Measurements from ENCODE around the gene ZNF500.

The ZNF500 gene

DNA sequence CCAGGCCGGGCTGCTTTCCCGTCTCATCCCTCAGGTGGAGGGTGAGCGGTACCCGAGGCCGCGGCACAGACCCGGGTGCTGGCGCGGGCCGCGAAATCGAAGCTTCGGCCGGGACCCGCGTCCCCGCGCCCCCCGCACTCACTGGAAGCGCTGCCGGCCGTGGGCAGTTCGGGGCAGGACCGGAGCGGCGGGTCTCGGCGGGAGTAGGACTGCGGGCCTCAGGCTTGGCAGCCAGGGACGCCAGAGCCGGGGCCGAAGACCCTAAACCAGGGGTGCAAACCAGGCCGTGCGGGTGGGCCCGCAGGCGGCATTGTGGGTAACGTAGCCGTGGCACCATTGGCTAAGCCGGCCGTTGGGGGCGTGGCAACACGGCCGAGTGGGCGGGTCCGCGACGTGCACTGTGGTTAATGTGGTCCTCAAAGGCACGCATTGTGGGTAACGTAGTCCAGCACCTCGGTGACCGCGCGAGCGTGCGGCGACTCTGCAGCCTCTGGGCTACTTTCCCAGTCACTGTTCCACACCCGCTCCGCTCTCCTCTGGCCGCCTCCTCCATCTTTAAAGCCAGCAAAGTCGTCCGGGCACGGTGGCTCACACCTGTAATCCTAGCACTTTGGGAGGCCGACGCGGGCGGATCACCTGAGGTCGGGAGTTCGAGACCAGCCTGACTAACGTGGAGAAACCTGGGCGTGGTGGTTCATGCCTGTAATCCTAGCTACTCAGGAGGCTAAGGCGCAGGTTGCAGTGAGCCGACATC, at the start of gene ZNF500:
Gene ZNF500, minus strand, starts transcription at position 288 of the 754 bp plus-strand sequence. CDS start 1,184 bp downstream, outside the sequence.
- peak; percentile 94 for DNase-seq (ENCODE audit: low spot score)

DNA sequence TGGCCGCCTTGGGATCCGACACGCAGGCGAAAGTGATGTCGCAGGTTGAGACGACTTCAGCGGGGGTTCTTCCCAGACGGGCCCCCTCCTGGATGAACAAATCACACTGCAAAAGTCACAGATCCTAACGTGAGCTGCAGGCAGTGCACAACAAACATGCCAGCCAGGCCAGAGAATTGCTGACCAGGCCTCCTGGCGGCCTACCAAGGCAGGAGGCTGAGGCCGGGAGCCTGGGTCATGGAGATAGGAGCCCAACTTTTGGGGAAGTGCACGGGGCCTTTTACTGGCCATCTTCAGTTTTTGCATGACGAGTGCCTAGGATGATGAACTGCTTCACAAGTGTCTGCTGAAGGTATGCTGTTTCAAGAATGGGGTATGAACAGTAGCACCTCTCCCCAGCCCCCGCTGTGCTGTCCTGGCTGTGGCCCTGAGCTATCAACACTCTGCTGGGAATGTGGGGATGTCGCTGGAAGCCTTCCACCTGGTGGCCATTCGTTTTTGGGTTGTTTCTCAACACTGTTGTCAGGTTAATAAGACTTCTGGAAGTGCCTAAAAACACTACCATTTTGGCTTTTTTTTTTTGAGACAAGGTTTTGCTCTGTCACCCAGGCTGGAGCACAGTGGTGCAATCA, 47.7 kb upstream of the ZNF500 start:
- DNase-seq (ENCODE audit: low spot score): no peak

- no peak for DNase-seq (ENCODE audit: low spot score)
Observed at GRCh38 chr16:4814046-4814445, 47.1 kb upstream of the ZNF500 start.

DNA sequence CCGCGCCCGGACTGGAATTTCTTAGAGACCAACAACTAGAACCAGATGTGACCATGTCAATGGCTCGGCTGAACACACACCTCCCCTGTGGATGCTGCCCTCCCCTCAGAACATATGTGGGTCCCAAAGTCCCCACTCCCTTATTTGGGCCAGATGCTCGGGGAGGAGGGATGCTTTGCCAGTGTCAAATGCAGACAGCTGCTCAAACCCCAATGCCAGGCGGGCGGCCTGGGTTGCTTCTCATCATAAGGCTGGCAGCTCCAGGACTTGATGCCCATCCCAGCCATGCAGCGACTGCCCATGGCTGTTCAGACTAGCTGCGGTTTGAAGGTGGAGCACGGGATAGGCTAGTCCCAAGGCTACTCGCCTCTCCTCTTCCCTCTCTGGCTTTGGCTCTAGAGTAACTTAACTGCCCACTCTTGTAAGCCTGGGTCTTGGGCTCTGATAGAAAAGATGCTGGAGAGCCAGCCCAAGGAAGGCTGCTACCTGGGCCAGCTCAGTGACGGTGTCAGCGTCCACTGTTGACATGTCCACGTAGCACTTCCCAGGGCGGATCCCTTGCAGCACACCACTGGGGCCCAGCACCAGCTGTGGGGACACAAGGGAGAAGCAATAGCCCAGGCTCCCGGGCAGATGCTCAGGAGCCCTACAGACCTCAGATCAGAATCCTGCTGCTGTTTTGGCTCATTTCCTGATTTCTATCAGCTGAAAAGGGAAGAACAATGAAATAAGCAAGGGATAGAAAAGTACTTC, 46.5 kb upstream of the ZNF500 start:
- DNase-seq (ENCODE audit: low spot score): no peak

- DNase-seq (ENCODE audit: low spot score): no peak
Observed at GRCh38 chr16:4811773-4812172, 44.8 kb upstream of the ZNF500 start.

- DNase-seq (ENCODE audit: low spot score): no peak
Observed at GRCh38 chr16:4811242-4811641, 44.3 kb upstream of the ZNF500 start.

- no peak for DNase-seq (ENCODE audit: low spot score)
Observed at GRCh38 chr16:4806280-4806679, 39.3 kb upstream of the ZNF500 start.

- no peak for DNase-seq (ENCODE audit: low spot score)
Observed at GRCh38 chr16:4805231-4805630, 38.3 kb upstream of the ZNF500 start.

- no peak for DNase-seq (ENCODE audit: low spot score)
Observed at GRCh38 chr16:4803898-4804762, 37.2 kb upstream of the ZNF500 start.

- DNase-seq (ENCODE audit: low spot score): no peak
Observed at GRCh38 chr16:4803401-4803844, 36.5 kb upstream of the ZNF500 start.

- peak; percentile 84 for DNase-seq (ENCODE audit: low spot score)
Observed at GRCh38 chr16:4802659-4803287, 35.8 kb upstream of the ZNF500 start.

DNA sequence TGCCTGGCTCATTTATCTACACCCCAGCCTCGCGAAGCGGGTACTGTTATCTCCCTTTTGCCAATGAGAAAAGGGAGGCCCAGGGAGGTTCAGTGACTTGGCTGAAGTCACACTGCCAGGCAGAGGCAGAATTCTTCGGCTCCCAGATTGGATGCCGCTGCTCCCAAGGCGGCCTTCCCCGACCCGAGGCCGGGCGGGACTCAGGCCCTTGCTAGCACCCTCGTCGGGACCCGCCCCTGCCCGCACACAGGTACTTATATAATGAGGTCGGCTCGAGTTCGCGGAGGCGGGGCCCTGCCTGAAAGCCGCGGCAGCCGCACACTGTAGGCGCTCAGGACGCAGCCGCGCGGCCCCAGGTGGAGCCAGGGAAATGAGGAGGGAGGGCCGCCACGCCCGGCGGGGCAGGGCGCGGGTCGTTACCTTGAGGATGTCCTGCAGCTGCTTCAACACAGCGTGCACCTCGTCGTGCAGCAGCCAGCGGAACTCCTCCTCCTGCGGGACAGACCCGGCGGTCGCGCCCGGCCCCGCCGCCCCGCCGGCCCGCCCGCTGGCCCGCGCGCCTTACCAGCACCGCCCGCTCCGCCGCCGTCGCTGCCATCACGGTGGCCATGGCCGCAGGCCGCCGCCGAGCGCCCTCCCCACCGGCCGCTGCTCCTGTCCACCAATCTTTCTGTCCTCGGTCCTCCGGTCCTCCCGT, 35.1 kb upstream of the ZNF500 start, which contains the start of gene ROGDI:
Gene ROGDI, minus strand, starts transcription at position 672 of the 697 bp plus-strand sequence. Its CDS starts 62 bp downstream, at position 610.
- DNase-seq (ENCODE audit: low spot score): peak; percentile 29

DNA sequence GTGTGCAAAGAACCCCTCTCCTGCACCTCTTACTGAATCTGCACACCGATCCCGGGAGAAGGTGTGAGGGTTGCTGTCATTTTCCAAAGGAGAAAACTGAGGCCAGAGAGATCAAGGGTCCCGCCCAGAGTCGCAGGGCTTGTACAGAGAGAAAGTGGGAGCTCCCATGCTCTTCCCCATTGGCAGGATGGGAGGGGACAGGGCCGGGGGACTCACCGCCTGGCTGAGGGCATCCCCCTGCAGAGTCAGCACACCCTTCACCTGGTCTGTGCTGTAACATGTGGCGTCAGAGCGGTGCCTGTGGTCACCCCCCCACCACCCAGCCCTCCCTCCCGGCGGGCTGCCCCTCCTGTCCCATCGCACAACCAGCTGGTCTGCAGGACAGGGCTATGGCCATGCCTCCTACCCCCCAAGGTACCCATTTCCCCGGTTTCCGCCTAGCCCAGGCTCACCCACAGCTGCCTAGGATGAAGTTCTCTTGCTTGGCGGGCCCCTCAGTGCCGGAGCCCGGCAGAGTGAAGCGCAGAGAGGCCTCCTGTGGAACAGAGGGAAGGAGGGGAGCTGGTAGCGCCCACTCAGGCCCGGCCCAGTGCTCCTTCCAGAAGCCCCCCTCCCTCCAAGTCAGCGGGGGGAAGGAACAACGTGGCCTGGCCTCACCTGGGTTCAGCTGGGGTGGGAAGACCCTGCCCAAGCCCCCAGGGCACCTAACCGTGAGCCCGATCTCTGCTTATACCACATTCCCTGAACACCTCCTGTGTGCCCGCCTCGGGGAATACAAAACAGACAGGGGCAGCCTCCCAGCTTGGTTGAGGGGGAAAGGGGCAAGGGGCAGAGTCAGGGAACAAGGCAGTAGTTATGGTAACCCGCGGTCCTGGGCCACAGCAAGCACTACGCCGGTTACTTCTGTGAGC, 34.3 kb upstream of the ZNF500 start:
- DNase-seq (ENCODE audit: low spot score): no peak

DNA sequence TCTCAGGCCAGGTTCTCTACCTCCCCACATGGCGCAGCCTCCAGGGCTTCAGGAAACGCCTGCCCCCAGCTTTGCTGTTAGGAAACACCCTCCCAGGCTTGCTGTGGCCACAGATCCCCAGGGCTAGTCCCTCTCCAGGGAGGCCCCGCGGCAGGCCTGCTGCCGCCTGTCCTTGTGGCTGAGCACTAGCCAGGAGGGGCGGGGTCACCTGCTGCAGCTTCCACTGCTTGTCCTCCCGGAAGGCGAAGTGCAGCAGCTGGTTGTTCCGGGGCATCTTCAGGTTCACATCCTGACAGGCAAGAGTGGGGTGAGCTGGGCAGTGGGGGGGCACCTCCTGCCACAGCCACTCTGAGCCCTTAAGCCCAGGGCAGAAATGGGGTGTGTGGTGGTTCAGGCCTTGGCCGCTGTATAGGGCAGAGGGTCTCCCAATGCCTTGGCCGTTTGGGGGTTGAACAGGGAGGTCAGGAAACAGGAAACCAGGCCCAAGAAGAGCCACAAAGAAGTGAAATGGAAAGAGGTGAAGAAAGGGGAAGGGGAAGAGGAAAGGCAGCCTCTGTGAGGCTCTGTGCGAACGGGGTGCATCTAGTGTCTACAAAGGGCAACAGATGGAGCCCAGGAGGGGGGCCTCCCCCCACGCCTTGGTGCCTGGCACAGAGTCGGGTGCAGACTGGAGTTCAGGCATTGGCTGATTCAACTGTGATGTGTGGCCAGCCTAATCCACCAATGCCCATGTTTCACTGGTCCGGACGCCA, 33.5 kb upstream of the ZNF500 start:
- DNase-seq (ENCODE audit: low spot score): no peak

GRCh38 chr16:4799171-4799855, 32.4 kb upstream of the ZNF500 start:
- no peak for DNase-seq (ENCODE audit: low spot score)

DNA sequence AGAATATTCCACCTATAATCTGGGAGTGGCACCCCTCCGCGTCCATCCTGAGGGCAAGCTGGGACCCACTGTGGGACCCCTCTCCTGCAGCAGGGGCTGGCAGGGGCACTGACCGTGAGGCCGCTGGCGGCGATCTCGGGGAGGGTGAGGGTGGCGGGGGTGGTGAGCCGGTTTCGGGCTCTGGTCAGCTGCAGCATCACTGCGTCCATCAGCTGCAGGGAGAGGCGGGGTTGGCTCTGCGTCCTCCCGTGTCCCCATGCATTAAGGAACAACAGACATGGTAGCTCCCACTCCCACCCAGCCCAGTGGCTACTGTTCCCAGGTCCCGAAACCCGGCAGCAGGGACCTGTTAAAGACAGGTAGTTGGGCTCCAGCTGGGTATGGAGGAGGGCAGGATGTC, 31.5 kb upstream of the ZNF500 start:
- no peak for DNase-seq (ENCODE audit: low spot score)

DNA sequence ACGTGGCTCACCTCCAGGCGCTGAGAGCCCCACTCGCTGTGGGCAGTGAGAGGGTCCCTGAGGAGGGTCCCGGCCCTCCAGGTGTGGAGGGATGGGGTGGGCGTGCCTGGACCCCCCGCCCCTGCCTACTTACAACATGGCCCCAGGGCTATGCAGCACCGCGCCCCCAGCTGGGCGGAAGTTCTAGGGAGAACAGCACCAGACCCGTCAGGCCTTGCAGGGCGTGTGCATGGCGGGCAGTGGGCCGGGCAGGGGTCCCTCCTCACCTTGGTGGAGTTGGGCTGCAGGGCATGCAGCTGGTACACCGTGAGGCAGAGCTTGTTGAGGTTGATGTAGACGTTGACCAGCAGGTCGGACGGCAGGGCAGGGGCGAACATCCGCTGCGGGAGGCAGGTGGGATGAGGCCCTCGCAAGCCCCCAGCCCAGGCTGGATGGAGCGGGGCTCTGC, 30.9 kb upstream of the ZNF500 start:
- DNase-seq (ENCODE audit: low spot score): no peak

All from kidney capillary endothelial cell (primary cell).